ENCODE results near the gene CDC6. TPM values are rescaled to one million over a fixed set of nuclear protein-coding genes. Genes with fewer than 3 reads are reported as not detected.

CDC6 gene
- total and polyA plus RNA-seq, 2 donors (not counting 1 experiment from before 2014, with no cell fraction given) = 0.69 to 2.2 TPM

DNA sequence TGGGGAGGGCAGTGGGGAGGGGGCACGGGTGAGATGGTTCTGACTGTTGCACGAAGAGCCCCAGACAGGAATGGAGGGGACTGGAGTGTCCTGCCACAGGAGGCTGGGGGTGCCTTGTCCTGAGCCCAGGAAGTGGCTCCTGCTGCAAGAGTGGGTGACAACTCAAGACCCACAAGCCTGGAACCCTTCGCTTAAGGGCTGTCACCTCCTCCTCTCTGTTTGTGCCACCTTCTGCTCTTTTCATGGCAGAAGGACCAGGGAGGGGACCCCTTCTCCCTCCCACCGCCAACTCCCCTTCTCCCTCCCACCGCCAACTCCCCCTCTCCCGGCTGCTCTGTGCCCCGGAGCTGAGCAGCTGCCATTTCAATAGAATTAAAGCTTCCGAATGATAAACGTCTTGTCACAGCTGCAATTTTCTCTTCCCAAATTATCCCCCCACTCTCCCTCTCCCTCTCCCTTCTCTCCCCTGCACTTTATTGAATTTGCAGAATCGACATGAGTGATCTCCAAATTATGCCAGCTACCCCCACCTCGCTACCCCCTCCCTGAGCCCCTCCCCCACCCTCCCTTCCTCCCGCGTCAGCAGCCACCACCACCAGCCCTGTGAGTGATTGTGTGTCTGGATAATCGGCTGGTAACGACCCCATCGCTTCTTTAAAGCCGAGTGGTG lies 63.1 kb downstream of the CDC6 start:
- TF ChIP-seq, protein P1, sequence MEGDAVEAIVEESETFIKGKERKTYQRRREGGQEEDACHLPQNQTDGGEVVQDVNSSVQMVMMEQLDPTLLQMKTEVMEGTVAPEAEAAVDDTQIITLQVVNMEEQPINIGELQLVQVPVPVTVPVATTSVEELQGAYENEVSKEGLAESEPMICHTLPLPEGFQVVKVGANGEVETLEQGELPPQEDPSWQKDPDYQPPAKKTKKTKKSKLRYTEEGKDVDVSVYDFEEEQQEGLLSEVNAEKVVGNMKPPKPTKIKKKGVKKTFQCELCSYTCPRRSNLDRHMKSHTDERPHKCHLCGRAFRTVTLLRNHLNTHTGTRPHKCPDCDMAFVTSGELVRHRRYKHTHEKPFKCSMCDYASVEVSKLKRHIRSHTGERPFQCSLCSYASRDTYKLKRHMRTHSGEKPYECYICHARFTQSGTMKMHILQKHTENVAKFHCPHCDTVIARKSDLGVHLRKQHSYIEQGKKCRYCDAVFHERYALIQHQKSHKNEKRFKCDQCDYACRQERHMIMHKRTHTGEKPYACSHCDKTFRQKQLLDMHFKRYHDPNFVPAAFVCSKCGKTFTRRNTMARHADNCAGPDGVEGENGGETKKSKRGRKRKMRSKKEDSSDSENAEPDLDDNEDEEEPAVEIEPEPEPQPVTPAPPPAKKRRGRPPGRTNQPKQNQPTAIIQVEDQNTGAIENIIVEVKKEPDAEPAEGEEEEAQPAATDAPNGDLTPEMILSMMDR (IDR thresholded peaks at IDR 0.05) = no peak
- TF ChIP-seq EZH2 (IDR thresholded peaks at IDR 0.05; ENCODE audit: borderline replicate concordance, insufficient read depth, low read depth, low read length, poor library complexity, severe bottlenecking) = no peak
- Histone ChIP-seq H3K9ac (ENCODE audit: low read length) (no peak overlapping the region), H3K9me3 (ENCODE audit: control extremely low read depth in 1 of 3, control insufficient read depth in 2 of 3, insufficient read depth in 1 of 3, low read length in 2 of 3) (no peaks in the 10 kb centered on the region), H3K4me3 (ENCODE audit: control extremely low read depth in 1 of 5, extremely low read depth in 1 of 5, insufficient read depth in 1 of 5, low read depth in 2 of 5, low read length in 4 of 5) (no peak overlapping the region), H4K20me1 (ENCODE audit: control insufficient read depth, insufficient read depth, low read length, poor library complexity, severe bottlenecking) (peaks cover 42% of the 10 kb centered on the region), H3K4me2 (replicated peaks; ENCODE audit: low read depth, low read length, poor library complexity, severe bottlenecking) (peak overlapping the region; percentile 23), H3K36me3 (replicated peaks in 1 of 2; ENCODE audit: control extremely low read depth in 1 of 2, control insufficient read depth in 1 of 2, extremely low read depth in 1 of 2, insufficient read depth in 2 of 2, low read length in 1 of 2) (peaks cover 0 to 43% of the 10 kb centered on the region in 2 experiments), H2AFZ (ENCODE audit: insufficient read depth, low read depth, low read length, poor library complexity, severe bottlenecking) (no peak overlapping the region), H3K79me2 (ENCODE audit: control insufficient read depth, insufficient read depth, low read length) (peaks cover 16% of the 10 kb centered on the region), H3K27me3 (replicated peaks in 1 of 4; ENCODE audit: control extremely low read depth in 1 of 4, control insufficient read depth in 3 of 4, insufficient read depth in 4 of 4, low read length in 3 of 4) (no peaks in the 10 kb centered on the region), H3K27ac (ENCODE audit: low read length in 2 of 2) (no peak overlapping the region), H3K4me1 (ENCODE audit: control insufficient read depth in 2 of 2, insufficient read depth in 2 of 2, low read length in 2 of 2) (peaks cover 42 to 61% of the 10 kb centered on the region in 2 donors)
- CTCF ChIA-PET = interaction anchor here (1.0 to 15.9 kb wide), 6 partner anchors 10 to 182 kb away, joined by 3 to 871 read pairs (median 7); partner anchors contain the start of genes CDC6 and RARA
- DNase-seq = peak; percentile 28
- intact Hi-C loops (cut with micrococcal nuclease) = no loop called here
- no peaks in the 10 kb centered on the region for H3K9me3 Mint-ChIP-seq (ENCODE audit: insufficient read depth)
- POLR2A ChIA-PET = interaction anchor here (0.6 to 1.0 kb wide), 4 partner anchors 8 to 41 kb away, joined by 3 to 8 read pairs (median 4); no protein-coding TSS in a partner anchor
- H3K4me3 Mint-ChIP-seq = no peak overlapping the region
- ATAC-seq (ENCODE audit: low read depth) = no peak
- no peaks in the 10 kb centered on the region for H3K27me3 Mint-ChIP-seq
- no peak overlapping the region for H3K27ac Mint-ChIP-seq
- WGBS (ENCODE audit: insufficient coverage) = 96% methylated on average over 13 of the region's 17 CpGs
- H3K4me1 Mint-ChIP-seq = peaks cover 68% of the 10 kb centered on the region

Data from B cell (primary cell).